ENCODE measurements around the gene NDUFS5.
"Not testable (repeated sequence)": the region's sequence is repeated elsewhere in the genome, so short reads cannot be mapped to it uniquely, and the experiment has no call there.

NDUFS5 gene

DNA sequence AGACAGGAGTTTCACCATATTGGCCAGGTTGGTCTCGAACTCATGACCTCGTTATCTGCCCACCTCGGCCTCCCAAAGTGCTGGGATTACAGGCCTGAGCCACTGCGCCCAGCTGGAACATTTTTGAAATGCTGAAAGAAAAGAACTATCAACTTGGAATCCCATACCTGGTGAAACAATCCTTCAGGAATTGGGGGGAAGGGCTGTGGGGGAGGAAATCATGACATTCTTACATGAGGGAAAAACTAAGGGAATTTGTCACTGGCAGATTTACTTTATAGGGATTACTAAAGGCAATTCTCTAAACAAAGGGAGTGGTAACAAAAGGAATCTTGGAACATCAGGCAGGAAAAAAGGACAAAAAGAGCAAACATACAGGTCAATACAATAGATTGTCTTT, 25.8 kb downstream of the NDUFS5 start:
- no peaks in the 10 kb centered on the region for H3K4me1 ChIP-seq (ENCODE audit: control insufficient read depth, insufficient read depth, low read length)
- H3K36me3 ChIP-seq (ENCODE audit: control insufficient read depth, insufficient read depth, low read length) = no peaks in the 10 kb centered on the region
- H3K27ac ChIP-seq (ENCODE audit: low read depth, low read length) = no peak overlapping the region
- H3K27me3 ChIP-seq (ENCODE audit: control insufficient read depth, insufficient read depth, low read length) = no peaks in the 10 kb centered on the region
- no peak overlapping the region for H3K4me3 ChIP-seq (ENCODE audit: low read length)
- H3K9ac ChIP-seq (ENCODE audit: low read length) = no peak overlapping the region

DNA sequence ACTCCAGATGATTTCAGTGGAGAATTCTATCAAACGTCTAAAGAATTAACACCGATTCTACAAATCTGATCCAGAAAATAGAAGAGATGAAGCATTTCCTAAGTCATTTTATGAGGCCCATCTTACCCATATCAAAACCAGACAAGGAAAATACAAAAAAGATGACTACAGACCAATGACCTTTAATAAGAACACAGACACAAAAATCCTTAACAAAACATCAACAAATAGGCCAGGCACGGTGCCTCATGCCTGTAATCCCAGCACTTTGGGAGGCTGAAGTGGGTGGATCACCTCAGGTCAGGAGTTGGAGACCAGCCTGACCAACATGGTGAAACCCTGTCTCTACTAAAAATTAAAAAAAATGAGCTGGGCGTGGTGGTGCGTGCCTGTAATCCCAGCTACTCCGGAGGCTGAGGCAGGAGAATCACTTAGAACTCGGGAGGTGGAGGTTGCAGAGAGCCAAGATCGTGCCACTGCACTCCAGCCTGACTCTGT, 29.1 kb downstream of the NDUFS5 start:
- not testable (repeated sequence) for H3K4me3 ChIP-seq (ENCODE audit: low read length); H3K27ac ChIP-seq (ENCODE audit: low read depth, low read length); H3K4me1 ChIP-seq (ENCODE audit: control insufficient read depth, insufficient read depth, low read length); H3K36me3 ChIP-seq (ENCODE audit: control insufficient read depth, insufficient read depth, low read length); H3K27me3 ChIP-seq (ENCODE audit: control insufficient read depth, insufficient read depth, low read length); H3K9ac ChIP-seq (ENCODE audit: low read length)

DNA sequence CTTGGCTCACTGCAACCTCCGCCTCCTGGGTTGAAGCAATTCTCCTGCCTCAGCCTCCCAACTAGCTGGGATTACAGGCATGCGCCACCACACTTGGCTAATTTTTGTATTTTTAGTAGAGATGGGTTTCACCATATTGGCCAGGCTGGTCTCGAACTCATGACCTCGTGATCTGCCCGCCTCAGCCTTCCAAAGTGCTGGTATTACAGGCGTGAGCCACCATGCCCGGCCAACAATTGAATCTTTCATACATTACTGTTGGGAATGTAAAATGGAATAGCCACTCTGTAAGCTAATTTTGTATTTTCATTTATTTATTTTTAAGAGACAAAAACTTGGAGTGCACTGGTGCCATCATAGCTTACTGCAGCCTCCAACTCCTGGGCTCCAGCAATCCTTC, 35.4 kb downstream of the NDUFS5 start:
- H3K4me1 ChIP-seq (ENCODE audit: control insufficient read depth, insufficient read depth, low read length); H3K27ac ChIP-seq (ENCODE audit: low read depth, low read length); H3K4me3 ChIP-seq (ENCODE audit: low read length); H3K27me3 ChIP-seq (ENCODE audit: control insufficient read depth, insufficient read depth, low read length); H3K9ac ChIP-seq (ENCODE audit: low read length); H3K36me3 ChIP-seq (ENCODE audit: control insufficient read depth, insufficient read depth, low read length): not testable (repeated sequence)

DNA sequence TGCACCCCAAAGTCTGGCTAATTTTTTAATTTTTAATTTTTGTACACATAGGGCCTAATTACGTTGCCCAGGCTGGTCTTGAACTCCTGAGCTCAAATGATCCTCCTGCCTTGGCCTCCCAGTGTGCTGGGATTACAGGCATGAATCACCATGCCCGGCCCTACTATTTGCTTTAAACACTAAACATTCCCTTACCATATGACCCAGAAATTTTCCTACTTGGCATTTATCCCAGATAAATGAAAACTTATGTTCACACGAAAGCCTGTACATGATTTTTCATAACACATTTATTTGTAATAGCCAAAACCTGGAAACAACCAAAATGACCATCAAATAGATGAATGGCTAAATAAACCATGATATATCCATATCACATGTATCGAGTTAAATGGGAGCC, 35.8 kb downstream of the NDUFS5 start:
- H3K36me3 ChIP-seq (ENCODE audit: control insufficient read depth, insufficient read depth, low read length) = no peaks in the 10 kb centered on the region
- no peak overlapping the region for H3K9ac ChIP-seq (ENCODE audit: low read length)
- H3K27me3 ChIP-seq (ENCODE audit: control insufficient read depth, insufficient read depth, low read length) = no peaks in the 10 kb centered on the region
- H3K4me3 ChIP-seq (ENCODE audit: low read length) = no peak overlapping the region
- H3K4me1 ChIP-seq (ENCODE audit: control insufficient read depth, insufficient read depth, low read length) = no peaks in the 10 kb centered on the region
- no peak overlapping the region for H3K27ac ChIP-seq (ENCODE audit: low read depth, low read length)

DNA sequence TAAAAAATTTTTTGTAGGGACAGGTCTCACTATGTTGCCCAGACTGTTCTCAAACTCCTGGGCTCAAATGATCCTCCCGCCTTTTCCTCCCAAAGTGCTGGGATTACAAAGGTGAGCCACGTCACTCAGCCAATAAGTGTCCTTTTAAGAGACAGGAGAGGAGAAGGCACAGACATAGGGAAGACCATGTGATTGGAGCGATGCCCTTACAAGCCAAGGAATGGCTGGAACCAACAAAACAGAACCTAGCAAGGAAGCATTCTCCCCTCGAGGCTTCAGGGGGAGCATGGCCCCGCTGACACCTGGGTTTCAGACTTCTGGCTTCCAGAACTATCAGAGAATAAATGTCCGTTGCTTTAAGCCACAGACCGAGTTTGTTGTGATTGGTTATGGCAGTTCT, 37.0 kb downstream of the NDUFS5 start:
- Histone ChIP-seq H3K9ac (ENCODE audit: low read length) (no peak overlapping the region), H3K27me3 (ENCODE audit: control insufficient read depth, insufficient read depth, low read length) (no peaks in the 10 kb centered on the region), H3K36me3 (ENCODE audit: control insufficient read depth, insufficient read depth, low read length) (no peaks in the 10 kb centered on the region), H3K4me3 (ENCODE audit: low read length) (no peak overlapping the region), H3K4me1 (ENCODE audit: control insufficient read depth, insufficient read depth, low read length) (no peaks in the 10 kb centered on the region), H3K27ac (ENCODE audit: low read depth, low read length) (no peak overlapping the region)

DNA sequence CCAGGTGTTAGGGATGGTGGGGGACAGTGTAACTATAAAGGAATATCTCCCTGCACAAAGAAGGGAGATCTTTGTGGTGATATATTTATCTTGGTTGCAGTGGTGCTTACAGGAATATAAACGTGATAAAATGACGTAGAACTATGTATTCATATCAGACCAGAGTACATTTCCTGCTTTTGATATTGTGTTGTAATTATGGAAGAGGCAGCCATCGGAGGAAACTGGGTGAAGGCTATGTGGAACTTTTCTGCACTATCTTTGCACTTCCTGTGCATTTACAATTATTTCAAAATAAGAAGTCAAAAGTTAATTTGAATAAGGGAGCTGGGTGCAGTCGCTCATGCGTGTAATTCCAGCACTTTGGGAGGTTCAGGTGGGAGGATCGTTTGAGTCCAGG, 37.6 kb downstream of the NDUFS5 start:
- H3K27me3 ChIP-seq (ENCODE audit: control insufficient read depth, insufficient read depth, low read length) = no peaks in the 10 kb centered on the region
- H3K4me1 ChIP-seq (ENCODE audit: control insufficient read depth, insufficient read depth, low read length) = no peaks in the 10 kb centered on the region
- no peak overlapping the region for H3K27ac ChIP-seq (ENCODE audit: low read depth, low read length)
- H3K36me3 ChIP-seq (ENCODE audit: control insufficient read depth, insufficient read depth, low read length) = no peaks in the 10 kb centered on the region
- H3K4me3 ChIP-seq (ENCODE audit: low read length) = no peak overlapping the region
- no peak overlapping the region for H3K9ac ChIP-seq (ENCODE audit: low read length)

DNA sequence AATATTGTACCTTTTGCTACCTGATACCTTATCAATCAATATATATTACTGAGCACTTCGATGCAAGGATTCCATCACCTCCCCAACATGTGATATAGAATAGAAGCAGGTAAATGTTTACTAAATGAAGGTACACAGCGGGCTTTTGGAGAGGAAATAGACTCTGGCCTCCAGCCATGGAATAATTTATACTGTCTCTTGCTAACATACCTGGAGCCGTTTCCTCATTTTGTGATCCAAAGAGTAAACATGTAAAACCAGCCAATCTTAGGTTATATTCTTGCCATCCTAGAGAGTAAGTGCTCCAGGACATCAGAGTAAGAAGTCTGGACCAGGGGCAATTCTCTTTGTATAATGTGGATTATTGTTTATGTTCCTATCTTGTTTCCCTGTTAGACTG, 39.4 kb downstream of the NDUFS5 start:
- Histone ChIP-seq H3K27ac (ENCODE audit: low read depth, low read length) (no peak overlapping the region), H3K4me3 (ENCODE audit: low read length) (no peak overlapping the region), H3K36me3 (ENCODE audit: control insufficient read depth, insufficient read depth, low read length) (no peaks in the 10 kb centered on the region), H3K9ac (ENCODE audit: low read length) (no peak overlapping the region), H3K4me1 (ENCODE audit: control insufficient read depth, insufficient read depth, low read length) (no peaks in the 10 kb centered on the region), H3K27me3 (ENCODE audit: control insufficient read depth, insufficient read depth, low read length) (no peaks in the 10 kb centered on the region)

DNA sequence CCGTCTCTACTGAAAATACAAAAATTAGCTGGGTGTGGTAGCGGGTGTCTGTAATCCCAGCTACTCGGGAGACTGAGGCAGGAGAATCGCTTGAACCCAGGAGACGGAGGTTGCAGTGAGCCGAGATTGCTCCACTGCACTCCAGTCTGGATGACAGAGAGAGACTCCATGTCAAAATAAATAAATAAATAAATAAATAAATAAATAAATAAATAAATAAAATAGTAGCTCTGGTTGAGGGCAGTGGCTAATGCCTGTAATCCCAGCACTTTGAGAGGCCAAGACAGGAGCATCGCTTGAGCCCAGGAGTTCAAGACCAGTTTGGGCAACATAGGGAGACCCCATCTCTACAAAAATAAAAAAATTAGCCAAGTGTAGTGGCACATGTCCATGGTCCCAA, 42.1 kb downstream of the NDUFS5 start:
- H3K4me1 ChIP-seq (ENCODE audit: control insufficient read depth, insufficient read depth, low read length); H3K36me3 ChIP-seq (ENCODE audit: control insufficient read depth, insufficient read depth, low read length); H3K27me3 ChIP-seq (ENCODE audit: control insufficient read depth, insufficient read depth, low read length); H3K9ac ChIP-seq (ENCODE audit: low read length); H3K4me3 ChIP-seq (ENCODE audit: low read length); H3K27ac ChIP-seq (ENCODE audit: low read depth, low read length): not testable (repeated sequence)

DNA sequence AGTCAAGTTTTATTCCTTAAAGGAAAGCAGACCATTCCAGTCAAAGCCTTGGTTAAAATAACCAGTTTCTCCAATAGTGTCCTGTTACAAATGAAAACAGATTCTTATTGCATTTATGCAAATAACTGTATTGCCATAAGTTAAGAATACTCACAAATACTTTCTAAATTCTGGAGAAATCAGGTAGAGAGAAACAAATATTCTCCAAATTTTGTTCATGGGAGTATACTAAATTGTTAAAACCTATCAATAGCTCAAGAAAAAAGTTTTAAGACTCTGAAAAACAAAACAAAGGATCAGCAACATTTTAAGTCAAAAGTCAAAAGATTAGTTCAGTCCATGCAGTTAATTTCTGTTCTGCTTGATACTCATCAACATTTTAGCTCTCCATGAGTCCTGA, 45.4 kb downstream of the NDUFS5 start:
- not testable (repeated sequence) for H3K4me3 ChIP-seq (ENCODE audit: low read length); H3K36me3 ChIP-seq (ENCODE audit: control insufficient read depth, insufficient read depth, low read length); H3K27ac ChIP-seq (ENCODE audit: low read depth, low read length); H3K9ac ChIP-seq (ENCODE audit: low read length); H3K4me1 ChIP-seq (ENCODE audit: control insufficient read depth, insufficient read depth, low read length); H3K27me3 ChIP-seq (ENCODE audit: control insufficient read depth, insufficient read depth, low read length)

DNA sequence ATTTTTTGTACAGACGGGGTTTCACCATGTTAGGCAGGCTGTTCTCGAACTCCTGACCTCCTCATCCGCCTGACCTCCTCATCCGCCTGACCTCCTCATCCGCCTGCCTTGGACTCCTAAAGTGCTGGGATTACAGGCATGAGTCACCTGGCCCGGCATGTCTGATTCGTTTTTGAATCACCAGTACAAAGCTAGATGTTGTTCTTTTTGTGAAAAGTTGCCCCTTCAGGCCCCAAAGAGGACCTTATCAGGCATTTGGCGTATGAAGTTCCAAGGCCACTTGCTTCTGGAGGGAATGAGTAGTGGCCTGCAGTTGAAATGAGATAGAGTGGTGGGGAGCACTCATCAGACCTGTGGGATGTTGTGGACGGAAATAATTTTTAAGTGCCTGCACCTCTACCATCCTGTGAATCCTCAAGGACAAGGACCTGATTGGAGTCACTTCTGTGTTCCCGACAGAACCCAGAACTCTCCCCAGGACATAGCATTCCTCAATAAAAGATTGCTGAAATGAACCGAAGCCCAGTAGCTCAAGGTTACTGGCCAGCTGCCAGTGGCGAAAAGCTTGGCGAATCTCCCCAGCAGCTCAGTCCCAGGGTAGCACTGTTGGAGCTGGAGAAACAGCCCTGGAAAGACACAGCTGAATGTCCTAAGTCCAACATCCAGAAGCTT, 50.1 kb downstream of the NDUFS5 start:
- H3K4me1 ChIP-seq (ENCODE audit: control insufficient read depth, insufficient read depth, low read length) = no peaks in the 10 kb centered on the region
- H3K9ac ChIP-seq (ENCODE audit: low read length) = no peak overlapping the region
- H3K4me3 ChIP-seq (ENCODE audit: low read length) = no peak overlapping the region
- no peak overlapping the region for H3K27ac ChIP-seq (ENCODE audit: low read depth, low read length)
- no peaks in the 10 kb centered on the region for H3K27me3 ChIP-seq (ENCODE audit: control insufficient read depth, insufficient read depth, low read length)
- no peaks in the 10 kb centered on the region for H3K36me3 ChIP-seq (ENCODE audit: control insufficient read depth, insufficient read depth, low read length)

DNA sequence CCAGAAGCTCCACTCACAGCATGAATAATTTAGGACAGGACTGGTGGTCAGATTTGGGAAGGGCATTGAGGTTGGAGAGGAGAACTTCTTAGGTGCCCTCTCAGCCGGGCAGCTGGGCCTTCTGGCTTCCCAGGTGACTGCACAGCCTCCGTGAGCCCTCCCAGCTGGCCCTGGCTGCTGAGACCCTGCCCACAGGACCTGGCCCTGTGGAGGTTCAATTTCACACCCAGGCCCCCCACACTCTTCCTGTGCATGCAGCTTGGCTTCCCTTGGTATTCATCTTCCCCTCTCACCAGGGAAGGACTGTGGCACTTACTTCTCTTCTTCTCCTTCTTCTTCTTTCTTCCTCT, 50.6 kb downstream of the NDUFS5 start:
- Histone ChIP-seq H3K36me3 (ENCODE audit: control insufficient read depth, insufficient read depth, low read length) (no peaks in the 10 kb centered on the region), H3K27me3 (ENCODE audit: control insufficient read depth, insufficient read depth, low read length) (no peaks in the 10 kb centered on the region), H3K27ac (ENCODE audit: low read depth, low read length) (no peak overlapping the region), H3K9ac (ENCODE audit: low read length) (no peak overlapping the region), H3K4me3 (ENCODE audit: low read length) (no peak overlapping the region), H3K4me1 (ENCODE audit: control insufficient read depth, insufficient read depth, low read length) (no peaks in the 10 kb centered on the region)

DNA sequence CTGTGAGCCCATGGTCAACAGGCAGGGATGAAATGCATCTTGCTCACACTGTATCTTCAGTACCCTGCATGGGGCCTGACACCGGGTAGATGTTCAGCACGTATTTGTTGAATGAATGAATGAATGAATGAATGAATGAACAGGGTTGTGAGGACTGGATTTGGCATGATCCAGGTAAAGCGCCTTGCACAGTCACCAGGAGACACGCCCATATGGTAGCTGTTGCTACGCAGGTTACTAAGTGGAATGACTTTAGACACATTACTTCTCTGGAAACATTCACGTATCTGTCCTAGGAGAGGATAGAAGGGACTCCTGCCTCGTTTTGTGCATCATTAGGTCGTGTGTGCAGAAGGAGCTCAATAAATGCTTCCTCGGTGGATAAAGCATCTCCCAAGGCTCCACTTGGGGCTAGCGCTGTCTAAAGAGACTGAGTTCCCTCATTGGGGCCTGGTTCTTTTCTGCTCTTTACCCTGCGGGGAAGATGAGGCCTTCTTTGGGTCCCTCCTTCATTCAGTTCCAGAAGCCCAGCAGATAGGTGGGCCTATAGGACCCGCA, 54.2 kb downstream of the NDUFS5 start:
- no peak overlapping the region for H3K9ac ChIP-seq (ENCODE audit: low read length)
- no peaks in the 10 kb centered on the region for H3K4me1 ChIP-seq (ENCODE audit: control insufficient read depth, insufficient read depth, low read length)
- no peak overlapping the region for H3K27ac ChIP-seq (ENCODE audit: low read depth, low read length)
- peak overlapping the region; percentile 10 for H3K4me3 ChIP-seq (ENCODE audit: low read length)
- H3K36me3 ChIP-seq (ENCODE audit: control insufficient read depth, insufficient read depth, low read length) = no peaks in the 10 kb centered on the region
- H3K27me3 ChIP-seq (ENCODE audit: control insufficient read depth, insufficient read depth, low read length) = peaks cover 5% of the 10 kb centered on the region

DNA sequence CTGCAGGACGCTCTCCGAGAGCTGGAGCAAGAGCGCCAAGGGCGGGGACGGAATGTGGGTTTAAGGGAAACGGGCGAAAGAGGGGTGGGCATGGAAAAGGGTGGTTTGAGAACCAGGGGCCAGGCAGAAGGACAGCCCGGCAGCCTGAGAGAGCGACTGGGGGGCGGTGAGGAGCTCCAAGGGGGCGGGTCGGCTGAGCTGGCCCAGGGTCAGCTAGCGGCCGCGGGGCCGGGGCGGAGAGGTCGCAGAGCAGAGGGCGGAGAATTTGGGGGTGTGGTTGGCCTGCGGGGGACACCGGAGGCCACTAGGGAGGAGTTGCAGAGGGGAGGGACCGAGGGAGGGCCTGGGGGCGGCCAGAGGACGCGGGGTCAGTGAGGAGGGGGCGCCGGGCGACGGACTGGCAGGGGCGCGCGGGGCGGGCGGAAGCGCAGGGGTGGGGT, 54.7 kb downstream of the NDUFS5 start:
- peak overlapping the region; percentile 10 for H3K4me3 ChIP-seq (ENCODE audit: low read length)
- peaks cover 5% of the 10 kb centered on the region for H3K27me3 ChIP-seq (ENCODE audit: control insufficient read depth, insufficient read depth, low read length)
- H3K9ac ChIP-seq (ENCODE audit: low read length) = no peak overlapping the region
- no peak overlapping the region for H3K27ac ChIP-seq (ENCODE audit: low read depth, low read length)
- H3K36me3 ChIP-seq (ENCODE audit: control insufficient read depth, insufficient read depth, low read length) = no peaks in the 10 kb centered on the region
- no peaks in the 10 kb centered on the region for H3K4me1 ChIP-seq (ENCODE audit: control insufficient read depth, insufficient read depth, low read length)
